GM20000 (cell line): ENCODE data around the gene ATP5F1B.

Experiments
- DNase-seq: peaks from one replicate; pipeline ENCODE4 v3.0.0; 2012; ENCODE audit warnings: low spot score
- CTCF ChIP-seq: IDR thresholded peaks from 2 replicates; pipeline ENCODE4 v1.5.1; 2012; ENCODE audit warnings: mild to moderate bottlenecking, control low read depth; ENCODE audit errors: extremely low read depth, missing control alignments

The ATP5F1B gene

GRCh38 chr12:56634242-56634836, 11.4 kb downstream of the ATP5F1B start:
- DNase-seq: peak; percentile 56
- no peak for TF ChIP-seq CTCF

- no peak for TF ChIP-seq CTCF
- DNase-seq: no peak
Measured at GRCh38 chr12:56633468-56634241, 12.1 kb downstream of the ATP5F1B start.

- TF ChIP-seq CTCF: no peak
- DNase-seq: peak; percentile 41
Measured at GRCh38 chr12:56632701-56633467, 12.9 kb downstream of the ATP5F1B start.

- peak; percentile 80 for DNase-seq
- TF ChIP-seq CTCF: no peak
Measured at GRCh38 chr12:56631790-56632700, 13.7 kb downstream of the ATP5F1B start.

- peak; percentile 92 for DNase-seq
- no peak for TF ChIP-seq CTCF
Measured at GRCh38 chr12:56630180-56630632, 15.6 kb downstream of the ATP5F1B start, which contains the start of gene BAZ2A. Gene BAZ2A (minus strand): TSS chr12:56630326. CDS start chr12:56617530, 12,796 bp downstream.

- no peak for TF ChIP-seq CTCF
- peak; percentile 53 for DNase-seq
Measured at GRCh38 chr12:56629459-56630179, 16.2 kb downstream of the ATP5F1B start.
